H4 (cell line): ENCODE data around the gene FGF13. TPM values are rescaled to one million over a fixed set of nuclear protein-coding genes. Genes with fewer than 3 reads are reported as not detected.
A peak's percentile ranks its signal among the peaks of the same experiment; 100 is the strongest.

Experiments used
- DNase-seq: peaks from one replicate; pipeline ENCODE4 v3.0.0-alpha.2; 2015; ENCODE audit warnings: low spot score
- total RNA-seq: library from RNA; depleted of rRNA; stranded (reverse); fragments of >200 nt; shearing (Covaris generic); gene quantifications from 2 replicates; pipeline ENCODE4 v1.2.3, GENCODE V29; 2014; rRNA removed

Gene FGF13
- total RNA-seq: 9.7 and 15.1 TPM in 2 replicates

DNA sequence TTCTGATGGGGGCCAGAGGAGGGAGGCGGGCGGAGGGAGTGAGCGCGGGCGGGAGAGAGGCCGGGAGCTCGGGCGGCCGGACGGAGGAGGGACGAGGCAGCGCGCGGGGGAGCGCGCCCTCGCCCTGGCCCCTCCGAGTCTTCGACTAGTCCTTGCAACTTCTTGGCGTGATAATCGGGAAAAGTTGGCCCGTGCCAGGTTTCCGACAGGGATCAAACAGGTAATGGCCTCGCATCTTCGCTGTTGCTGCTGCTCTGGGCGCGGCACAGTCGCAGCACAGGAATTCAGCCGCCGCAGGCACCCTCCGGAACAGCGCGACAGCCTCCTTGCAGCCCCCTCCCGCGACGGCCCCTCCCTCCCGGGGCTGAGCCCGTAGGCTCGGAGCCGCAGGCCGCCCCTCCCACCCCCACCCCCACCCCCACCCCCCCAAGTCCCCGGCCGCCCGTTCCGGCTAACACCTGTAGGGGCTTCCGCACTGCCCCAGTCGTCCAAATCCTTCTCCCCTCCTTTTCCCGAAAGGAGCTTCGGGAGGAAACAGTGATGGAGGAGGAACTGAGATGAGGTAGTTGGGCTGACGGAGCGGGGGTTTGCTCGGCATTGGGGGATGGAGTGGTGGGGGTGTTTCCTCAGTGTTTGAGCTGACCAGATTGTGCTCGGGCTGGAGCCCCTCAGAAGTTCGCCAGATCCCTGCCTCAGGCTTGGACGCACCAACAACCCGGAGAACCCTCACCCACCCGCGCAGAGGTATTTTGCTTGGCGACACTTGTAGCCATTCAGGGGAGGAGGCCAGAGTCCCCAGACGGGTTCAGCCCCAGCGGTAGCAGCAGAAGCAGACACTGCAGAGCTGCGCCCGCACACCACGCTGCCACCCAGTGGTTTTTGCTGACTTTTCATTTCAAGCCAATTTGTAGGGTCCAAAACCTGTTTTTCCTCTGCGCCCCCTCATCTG is at the start of gene FGF13:
TSS of gene FGF13 (minus strand) at position 319 of the 949 bp plus-strand sequence. CDS start 714 bp downstream, outside the sequence.
- DNase-seq: peak; percentile 31

DNA sequence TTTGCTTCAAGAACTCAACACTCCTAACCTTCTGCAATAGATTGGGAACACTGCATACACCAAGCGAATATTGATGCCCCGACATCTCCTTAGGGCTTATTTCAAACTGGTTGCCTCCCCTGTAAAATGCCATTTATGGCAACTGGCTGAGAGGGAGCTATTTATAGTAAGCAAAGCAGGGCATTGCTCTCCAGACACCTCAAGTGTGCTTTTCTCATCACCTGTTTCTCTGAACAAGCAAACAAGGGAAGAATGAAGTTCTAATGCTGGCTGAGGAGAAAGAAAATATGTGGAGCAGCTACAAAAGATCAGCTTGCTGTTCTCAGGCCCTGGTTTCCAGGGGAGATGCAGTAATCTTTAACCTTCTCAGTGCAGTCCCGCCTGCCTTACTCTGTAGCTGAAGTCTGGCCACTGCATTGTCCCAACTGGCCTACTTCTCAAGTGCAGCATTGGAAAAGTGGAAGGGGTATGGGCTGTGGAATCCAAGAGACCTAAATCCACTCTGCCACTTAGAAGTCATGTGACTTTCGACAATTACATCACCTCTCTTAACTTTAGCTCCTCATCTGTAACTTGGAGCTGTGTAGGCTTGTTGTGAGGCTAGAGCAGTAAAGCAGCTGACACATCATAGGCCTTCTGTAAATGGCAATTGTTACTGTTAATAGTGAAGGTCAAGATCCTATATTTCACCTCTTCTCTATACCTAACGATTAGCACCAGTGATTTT is 47.9 kb upstream of the FGF13 start:
- no peak for DNase-seq

DNA sequence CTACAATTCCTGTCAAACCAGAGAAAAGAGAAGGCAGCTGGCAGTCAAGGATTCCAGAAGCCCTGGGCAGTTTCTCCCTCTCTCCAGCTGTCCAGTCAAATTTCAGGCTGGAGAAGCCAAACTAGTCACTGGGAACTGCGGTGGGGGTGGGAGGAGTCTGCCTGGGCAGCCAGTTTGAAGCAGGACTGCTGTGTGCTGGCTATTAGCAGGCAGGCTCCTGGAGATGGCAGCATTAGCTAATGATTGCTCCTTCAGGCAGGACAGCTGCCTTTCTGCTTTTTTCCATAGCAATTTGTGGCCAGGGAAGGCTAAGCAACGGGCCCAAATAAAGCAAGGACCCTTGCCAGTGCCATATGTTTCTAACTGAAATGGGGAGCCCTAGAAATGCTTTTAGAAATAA is 44.7 kb upstream of the FGF13 start:
- DNase-seq: peak; percentile 59

DNA sequence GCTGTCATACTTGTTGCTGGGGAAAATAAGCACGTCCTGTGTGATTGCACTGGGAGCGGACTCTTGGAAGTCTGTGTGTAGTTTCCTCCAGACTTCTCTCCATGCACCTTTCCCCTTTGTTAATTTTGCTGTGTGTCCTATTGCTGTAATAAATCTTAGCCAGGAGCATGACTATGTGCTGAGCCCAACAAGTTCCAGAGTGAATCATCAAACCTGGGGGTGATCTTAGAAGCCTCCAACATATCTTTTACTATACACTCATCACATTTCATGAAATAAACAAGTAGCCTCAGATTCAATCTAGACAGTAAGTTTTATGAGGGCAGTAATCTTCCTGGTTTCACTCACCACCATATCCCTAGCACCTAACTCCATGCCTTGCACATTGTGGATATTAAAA is 43.3 kb upstream of the FGF13 start:
- DNase-seq: no peak

DNA sequence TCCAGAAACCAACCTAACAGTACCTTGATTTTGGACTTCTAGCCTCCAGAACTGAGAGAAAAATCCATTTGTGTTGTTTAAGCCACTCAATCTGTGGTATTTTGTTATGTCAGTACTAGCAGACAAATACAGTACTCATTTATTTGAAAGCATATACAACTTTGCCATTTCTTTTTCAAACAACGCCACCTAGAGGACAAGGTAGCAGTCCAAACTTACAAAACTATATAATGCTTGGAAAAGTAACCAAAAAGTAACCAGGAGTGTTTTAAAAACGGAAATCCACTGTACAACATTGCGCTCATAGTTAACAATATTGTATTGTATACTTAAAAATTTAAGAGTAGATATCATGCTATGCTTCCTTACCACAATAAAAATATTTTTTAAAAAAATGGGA is 37.0 kb upstream of the FGF13 start:
- DNase-seq: peak; percentile 9

DNA sequence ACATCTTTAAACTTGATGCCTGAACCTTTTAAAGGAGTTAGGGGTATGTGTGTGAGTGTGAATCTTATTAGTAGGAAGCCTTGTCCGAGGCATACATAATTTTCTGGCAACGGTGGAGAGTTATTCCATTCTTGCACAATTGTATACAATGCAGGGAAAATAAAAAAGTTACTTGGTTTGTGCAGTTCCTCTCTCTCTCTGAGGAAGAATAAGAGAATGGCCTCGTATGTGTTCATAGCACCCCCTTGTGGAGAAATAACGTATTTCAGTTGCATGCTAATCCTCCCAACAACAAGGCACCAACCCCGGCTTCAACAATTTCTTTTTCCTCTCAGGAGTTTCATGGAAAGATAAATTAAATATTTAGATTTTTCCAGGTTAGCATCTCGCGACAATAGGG is 33.7 kb upstream of the FGF13 start:
- peak; percentile 35 for DNase-seq

DNA sequence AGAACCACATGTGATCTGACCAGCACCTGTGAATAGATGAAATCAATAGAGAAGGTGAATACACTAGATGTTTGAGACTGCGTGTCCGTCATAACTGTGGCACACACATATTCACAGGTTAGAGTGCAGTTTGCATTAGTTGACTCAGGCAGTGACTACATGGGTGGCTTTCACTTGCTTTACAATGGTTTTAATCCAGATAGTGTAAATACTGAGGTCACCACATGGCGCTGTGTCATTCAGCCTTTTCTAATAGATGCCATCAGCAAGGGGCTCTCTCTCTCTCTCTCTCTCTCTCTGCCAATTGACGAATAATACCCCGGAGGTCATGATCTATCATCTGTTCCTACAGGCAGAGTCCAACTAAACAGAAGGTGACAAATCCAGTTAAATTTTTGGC is 30.7 kb upstream of the FGF13 start:
- DNase-seq: no peak

DNA sequence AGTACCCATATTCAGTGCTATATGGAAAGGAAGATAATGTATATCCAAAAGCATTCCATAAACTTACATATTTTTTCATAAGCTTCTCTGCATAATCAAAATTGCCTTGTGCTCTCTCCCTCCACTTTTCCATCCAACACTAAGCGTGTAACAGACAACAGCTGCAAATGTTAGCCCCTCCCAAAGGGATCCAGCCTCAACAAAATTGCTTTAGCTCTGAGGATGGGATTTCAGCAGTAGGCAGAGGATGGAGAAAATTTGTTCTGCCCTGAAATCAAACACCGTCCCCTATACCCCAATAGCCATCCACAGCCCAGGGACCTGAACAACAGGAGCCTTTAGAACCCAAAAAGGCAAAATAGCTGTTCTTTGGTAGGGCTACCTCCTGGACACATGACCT is 28.8 kb upstream of the FGF13 start:
- no peak for DNase-seq

DNA sequence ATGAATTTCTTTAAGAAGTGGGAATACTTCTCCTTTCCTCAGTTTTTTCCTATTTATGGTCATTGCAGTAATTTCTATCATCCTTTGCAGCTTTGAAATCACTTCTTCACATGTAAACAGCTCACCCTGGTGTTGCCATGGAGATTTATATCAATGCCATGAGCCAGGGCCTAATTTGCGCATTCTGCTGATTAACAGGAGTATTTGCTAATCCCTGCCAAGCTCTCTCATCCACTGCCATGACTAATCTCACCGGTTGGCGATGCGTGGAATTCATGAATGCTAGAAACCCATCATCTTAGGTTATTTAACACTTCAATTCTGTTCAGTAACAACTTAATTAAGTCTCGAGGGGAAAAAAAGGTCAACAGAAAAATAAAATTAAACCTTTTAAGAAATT is 11.8 kb upstream of the FGF13 start:
- no peak for DNase-seq

DNA sequence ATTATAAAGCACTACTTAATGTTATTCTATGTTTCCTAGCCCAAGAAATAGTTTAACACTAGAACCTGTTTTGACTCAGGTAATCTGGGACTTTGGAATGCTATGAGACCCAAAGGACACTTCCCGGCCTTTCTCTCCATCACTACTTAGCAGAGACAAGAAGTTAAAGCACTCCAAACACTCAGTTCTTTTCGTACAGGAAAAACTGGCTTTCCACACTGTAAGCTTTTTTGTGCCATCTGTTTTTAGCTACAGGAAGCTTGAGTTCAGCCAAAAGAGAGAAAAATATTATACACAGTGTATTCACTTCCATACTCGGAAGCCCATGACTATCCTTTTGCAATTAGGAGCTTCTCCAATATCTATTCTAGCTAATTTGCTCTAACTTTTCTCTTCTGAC is 7.9 kb upstream of the FGF13 start:
- DNase-seq: no peak

DNA sequence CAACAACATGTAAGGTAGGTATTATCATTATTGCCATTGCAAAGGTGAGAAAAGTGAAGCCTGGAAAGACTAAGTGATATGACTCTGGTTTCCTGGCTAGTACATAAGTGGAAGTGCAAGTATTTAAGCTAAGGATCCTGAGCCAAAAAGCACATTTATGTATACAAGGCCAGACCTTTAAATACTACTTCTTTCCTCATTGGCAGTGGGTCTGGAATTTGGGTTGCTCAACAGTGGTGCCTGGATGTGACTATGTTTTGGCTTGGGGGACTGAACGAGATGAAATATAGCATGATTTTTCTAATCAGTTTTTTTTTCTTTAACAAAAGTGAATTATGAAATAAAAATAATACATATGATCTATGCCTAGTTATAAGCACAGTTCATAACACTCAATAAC is 7.4 kb upstream of the FGF13 start:
- DNase-seq: no peak

DNA sequence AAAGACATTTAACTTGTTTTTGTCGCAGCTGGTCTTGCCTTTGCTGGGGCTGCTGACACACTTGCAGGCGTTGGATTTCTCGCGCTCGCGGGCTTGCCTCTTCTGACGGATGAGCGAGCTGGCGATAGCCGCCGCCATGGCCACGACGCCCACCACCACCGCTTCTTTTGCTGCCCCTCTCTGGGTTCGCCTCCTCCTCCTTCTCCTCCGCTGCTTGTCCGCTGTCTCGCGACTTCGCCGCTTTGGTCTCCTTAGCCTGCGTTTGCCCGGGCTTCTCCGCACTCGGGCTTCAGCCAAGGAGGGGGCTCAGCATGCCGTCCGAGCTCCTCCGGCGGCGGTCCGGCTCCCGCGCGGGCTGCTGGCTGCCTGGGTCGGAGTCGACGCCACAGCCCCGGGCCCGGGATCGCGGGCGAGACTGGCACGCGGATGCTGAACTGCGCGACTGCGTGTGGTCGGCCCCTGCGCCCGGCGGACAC is 613 bp downstream of the FGF13 start:
- no peak for DNase-seq

DNA sequence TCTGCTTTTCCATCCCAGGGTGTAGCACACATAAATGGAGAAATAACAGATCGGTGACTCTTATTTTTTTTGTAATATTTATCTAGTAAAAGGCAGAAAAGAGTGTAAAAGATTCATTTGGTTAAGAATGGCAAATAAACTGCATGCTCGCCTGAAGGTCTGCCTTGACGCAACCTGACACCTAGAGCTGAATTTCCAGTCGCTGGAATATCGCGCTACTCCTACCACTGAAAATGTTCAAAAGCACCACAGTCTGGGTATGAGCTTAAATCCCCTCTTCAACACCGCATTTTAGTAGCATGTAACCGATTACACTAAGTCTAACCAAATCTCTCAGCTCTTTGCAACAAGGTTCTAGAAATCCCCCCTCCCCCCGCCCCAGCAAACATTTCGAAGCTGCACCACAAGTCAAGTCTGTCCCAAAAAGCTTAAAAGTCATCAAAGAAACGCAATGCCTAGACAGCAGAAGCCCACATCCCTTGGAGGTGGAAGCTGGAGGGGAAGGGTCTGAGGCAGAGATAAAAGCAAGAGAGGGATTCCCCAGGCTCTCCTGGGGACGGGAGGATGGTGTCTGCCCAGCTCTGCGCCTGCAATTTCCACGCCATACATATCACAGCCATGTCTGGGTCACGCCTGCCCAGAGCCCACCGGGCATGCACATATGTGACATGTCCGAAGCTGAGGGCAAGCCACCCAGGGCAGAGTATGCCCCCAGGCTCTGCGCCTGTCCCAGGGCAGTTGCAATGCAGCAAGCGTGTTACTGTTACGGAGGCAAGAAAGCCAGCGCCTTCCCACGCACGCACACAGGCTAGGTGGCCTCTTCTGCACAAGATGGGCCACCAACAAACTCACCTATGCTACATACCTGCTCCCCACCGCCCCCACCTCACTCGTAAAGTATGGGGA is 1.4 kb downstream of the FGF13 start:
- DNase-seq: no peak

DNA sequence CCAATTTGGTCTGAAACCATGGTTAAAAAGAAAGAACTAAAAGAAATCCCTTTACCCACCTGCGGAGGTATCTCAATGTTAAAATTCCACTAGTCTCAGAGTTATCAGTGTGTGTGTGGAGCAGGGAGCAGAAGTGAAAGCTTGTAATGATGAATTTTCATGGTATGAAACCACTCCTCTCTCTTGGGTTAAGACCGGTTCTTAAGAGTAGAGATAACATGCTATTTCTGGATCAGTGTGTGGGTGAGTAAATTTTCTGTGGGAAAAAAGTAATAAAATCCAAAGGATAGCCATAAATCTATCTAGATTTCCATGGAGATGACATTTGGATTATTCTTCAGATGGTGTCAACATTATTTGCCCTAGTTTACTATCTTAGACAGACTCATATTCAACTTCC is 3.2 kb downstream of the FGF13 start:
- DNase-seq: no peak

DNA sequence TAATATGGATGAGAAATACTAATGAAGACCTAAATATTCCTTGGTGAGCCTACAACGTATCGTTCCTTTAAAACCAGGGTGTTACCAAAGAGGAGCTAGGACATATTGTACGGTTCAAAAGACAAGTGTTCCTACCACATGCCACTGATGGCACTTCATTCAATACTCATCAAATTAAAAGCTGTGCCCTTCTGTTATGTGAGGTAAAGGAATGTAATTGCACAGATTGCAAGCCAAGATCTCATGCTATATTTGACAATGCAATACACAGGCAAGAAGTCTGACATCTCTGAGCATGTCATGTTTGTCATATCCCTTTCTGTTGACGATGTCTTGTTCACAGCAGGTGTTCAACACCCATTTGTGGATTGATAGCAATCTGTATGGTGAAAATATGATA is 6.9 kb downstream of the FGF13 start:
- DNase-seq: no peak

DNA sequence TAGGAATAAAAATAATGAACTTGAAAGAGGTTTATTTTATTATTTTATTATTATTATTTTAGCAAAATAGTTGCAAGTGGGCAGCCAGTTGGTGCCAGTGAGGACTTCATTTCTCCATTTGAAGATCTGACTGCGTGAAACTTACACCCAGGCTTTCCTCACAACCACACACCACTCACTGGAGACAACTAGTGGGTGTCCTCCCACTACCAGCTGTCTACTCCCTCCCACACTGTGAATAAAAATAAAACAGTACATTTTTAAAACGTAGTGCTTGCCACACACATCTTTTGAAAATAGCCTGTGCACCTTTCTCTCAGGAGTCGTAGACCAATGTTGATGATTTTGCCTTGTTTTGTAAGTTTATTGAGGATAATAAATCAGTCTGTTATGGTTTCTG is 7.4 kb downstream of the FGF13 start:
- DNase-seq: no peak

DNA sequence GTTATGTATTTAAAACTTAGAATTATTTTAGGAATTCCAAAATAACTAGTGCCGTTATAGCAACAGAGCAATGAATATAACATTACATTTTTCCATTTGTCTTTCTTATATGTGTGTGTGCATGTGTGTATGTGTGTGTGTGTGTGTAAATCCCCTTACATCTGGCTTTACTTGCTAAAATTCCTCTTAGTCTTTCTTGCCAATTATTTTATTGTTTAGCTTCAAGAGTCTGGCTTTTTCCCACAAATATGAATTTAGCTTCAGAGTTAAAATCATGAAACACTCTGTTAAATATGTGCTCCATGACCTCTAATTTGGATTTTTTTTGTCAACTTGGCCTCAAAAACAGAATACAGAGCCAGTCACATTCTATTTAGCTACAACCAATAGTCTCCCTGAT is 18.9 kb downstream of the FGF13 start:
- no peak for DNase-seq

DNA sequence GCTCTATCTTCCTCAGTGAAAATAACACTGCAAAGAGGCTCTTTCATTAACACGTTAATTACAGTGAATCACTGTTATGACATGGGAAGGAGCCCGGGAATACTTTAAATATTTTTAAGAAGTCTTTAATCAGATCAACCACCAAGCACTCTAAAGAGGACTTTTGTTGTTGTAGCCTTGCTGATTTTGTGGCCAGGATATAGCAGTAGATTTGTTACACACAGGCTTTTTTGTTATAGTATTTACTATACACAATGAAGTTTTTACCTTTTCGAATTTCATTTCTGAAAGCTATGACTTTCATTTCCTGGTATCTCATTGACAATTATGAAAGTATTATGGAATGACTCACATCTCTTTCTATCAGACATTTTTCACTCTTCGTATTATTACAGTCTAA is 20.3 kb downstream of the FGF13 start:
- no peak for DNase-seq

DNA sequence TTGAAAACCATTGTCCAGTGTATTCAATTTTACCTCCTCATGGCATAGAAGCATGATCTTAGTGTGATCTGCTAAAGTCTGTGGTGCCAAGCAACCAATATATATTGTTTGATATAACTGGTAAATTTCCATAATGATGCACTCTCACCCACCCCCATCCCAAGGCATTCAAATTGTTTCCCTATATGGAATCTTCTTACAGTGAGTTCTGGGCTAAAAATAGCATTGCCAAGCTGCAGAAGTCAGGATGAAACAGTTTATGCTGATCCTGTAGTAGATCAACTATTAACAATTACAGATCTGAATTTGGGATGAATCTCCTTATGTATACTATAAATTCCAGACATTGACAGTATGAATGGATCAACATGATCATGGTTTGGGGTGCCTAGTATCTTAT is 20.9 kb downstream of the FGF13 start:
- DNase-seq: no peak

DNA sequence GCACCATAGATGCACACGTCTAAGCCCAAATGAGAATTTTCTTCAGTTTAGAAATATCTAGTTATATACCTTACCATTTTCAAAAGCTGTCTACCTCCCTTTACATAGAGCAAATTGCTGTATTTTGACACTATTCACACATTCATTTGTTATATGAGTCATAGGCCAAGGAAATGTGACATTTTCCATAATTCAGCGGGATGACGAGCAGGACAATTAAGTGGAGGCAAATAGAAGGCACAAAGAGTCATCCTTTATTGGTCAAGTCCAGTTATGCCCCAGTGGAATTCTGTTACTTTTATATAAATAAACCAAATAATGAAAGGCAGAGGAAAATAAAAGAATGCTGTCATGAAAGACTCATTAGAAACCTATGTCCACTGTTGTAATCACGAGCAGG is 27.9 kb downstream of the FGF13 start:
- DNase-seq: no peak

DNA sequence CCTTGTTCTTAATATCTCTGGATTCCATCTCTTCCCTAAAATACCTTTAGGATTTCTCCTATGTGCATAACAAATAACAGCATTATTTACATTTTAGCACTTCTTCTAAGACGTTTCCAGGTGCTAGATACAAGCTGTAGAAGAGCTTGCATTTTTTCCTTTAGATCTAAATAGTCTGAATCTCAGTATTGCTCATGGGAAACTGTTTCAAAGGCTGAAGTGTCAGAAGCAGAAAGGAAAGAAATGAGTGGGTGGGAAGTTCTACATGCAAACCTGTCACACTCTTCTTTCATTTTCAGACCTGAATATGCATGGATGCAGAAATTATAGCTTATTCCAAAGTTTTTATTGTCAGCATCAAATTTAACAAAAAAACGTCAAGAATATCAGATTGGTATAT is 41.8 kb downstream of the FGF13 start:
- no peak for DNase-seq

DNA sequence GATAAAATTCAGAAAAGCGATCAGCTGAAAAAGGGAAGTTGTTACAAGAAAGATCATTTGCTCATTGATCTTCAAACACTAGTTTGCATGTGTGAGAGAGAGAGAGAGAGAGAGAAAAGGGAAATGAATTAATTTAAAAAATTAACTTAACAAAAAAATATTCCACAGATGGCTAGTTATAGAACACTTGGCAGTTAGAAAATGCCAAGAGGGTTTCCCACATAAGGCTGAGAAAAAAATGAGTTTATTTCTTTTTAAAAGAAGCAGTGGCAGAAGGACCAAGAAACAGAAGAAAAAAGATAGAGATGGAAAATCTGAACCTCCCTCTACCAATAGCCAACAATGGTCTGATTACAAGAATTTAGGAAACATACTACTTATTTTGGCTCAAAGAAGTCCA is 47.1 kb downstream of the FGF13 start:
- no peak for DNase-seq
